Keratinocyte (primary cell): ENCODE results near the gene SLX4IP. TPM values are rescaled to one million over a fixed set of nuclear protein-coding genes. Genes with fewer than 3 reads are reported as not detected.

Experiments used
- DNase-seq: peaks from one replicate; pipeline ENCODE4 v3.0.0-alpha.2; 2011; ENCODE audit warnings: low read depth, missing footprints, low spot score
- FAIRE-seq: peaks from 2 replicates; lab custom pipeline; 2011; peaks lifted over from hg19 to GRCh38; lab: Jason Lieb, UNC
- H2AFZ ChIP-seq: 2 replicates; pipeline ENCODE4 v1.6.0; 2012; ENCODE audit warnings: low read length, control low read depth, inconsistent platforms; ENCODE audit not compliant: control insufficient read depth
- H3K27ac ChIP-seq: 2 replicates; pipeline ENCODE4 v1.5.1; 2011; ENCODE audit warnings: low read length; ENCODE audit not compliant: control insufficient read depth, insufficient read depth
- H3K27me3 ChIP-seq: 3 replicates; pipeline ENCODE4 v1.6.0; 2011; ENCODE audit warnings: low read length; ENCODE audit not compliant: control insufficient read depth, insufficient read depth; ENCODE audit errors: extremely low read depth
- H3K36me3 ChIP-seq, 2 experiments: 2 replicates in 1 of 2; 3 replicates in 1 of 2; pipeline ENCODE4 v1.5.1; 2011; ENCODE audit warnings: low read length in 2 of 2, mild to moderate bottlenecking in 1 of 2; ENCODE audit not compliant: control insufficient read depth in 2 of 2, insufficient read depth in 2 of 2; ENCODE audit errors: extremely low read depth in 1 of 2
- H3K4me1 ChIP-seq: 3 replicates; pipeline ENCODE4 v1.5.1; 2011; ENCODE audit warnings: low read length; ENCODE audit not compliant: control insufficient read depth, insufficient read depth; ENCODE audit errors: extremely low read depth
- H3K4me2 ChIP-seq: 3 replicates; pipeline ENCODE4 v1.6.0; 2011; ENCODE audit warnings: low read depth, low read length; ENCODE audit not compliant: control insufficient read depth, insufficient read depth; ENCODE audit errors: extremely low read depth
- H3K4me3 ChIP-seq, 3 experiments: fragments of 200-600 bp in 1 of 3; sonication (generic) in 1 of 3; 2 replicates in 2 of 3; 3 replicates in 1 of 3; pipeline ENCODE4 v1.5.1; 2011 to 2016; ENCODE audit warnings: low read length in 3 of 3, mild to moderate bottlenecking in 3 of 3, control low read depth in 2 of 3, inconsistent platforms in 1 of 3, low read depth in 1 of 3, mixed read lengths in 1 of 3, mixed run types in 1 of 3, moderate library complexity in 1 of 3; ENCODE audit not compliant: control insufficient read depth in 2 of 3, insufficient read depth in 2 of 3; ENCODE audit errors: extremely low read depth in 1 of 3
- H3K79me2 ChIP-seq: 2 replicates; pipeline ENCODE4 v1.6.0; 2012; ENCODE audit warnings: low read length; ENCODE audit not compliant: control insufficient read depth, insufficient read depth
- H3K9ac ChIP-seq: 3 replicates; pipeline ENCODE4 v1.6.0; 2011; ENCODE audit warnings: low read length; ENCODE audit not compliant: control insufficient read depth, insufficient read depth; ENCODE audit errors: extremely low read depth
- H3K9me1 ChIP-seq: 3 replicates; pipeline ENCODE4 v1.6.0; 2011; ENCODE audit warnings: low read length; ENCODE audit not compliant: control insufficient read depth, insufficient read depth; ENCODE audit errors: extremely low read depth
- H3K9me3 ChIP-seq: 2 replicates; pipeline ENCODE4 v1.5.1; 2012; ENCODE audit warnings: low read depth, low read length; ENCODE audit not compliant: control insufficient read depth
- H4K20me1 ChIP-seq: 3 replicates; pipeline ENCODE4 v1.6.0; 2011; ENCODE audit warnings: low read length; ENCODE audit not compliant: control insufficient read depth, insufficient read depth; ENCODE audit errors: extremely low read depth
- EZH2 ChIP-seq: IDR thresholded peaks from one replicate; pipeline ENCODE4 v1.6.1; 2012; ENCODE audit warnings: inconsistent platforms, mild to moderate bottlenecking, low read length, moderate library complexity
- dilution Hi-C: fragments of 300-500 bp; cut with MboI; formaldehyde crosslinking; loops from one replicate; pipeline ENCODE4 v1.7.0; 2020; ENCODE audit warnings: low sequenced_read_pairs; ENCODE audit not compliant: extremely low pct_ligation_motif_present
- polyA plus RNA-seq, 5 experiments: library from polyadenylated mRNA; depleted of rRNA in 3 of 5; stranded (reverse) in 3 of 5; stranded (forward) in 1 of 5; unstranded in 1 of 5; fragments of >200 nt; gene quantifications; 1 replicate in 1 of 5; 2 replicates in 3 of 5; 3 replicates in 1 of 5; pipeline versions ENCODE4 v1.2.1 to v1.2.3, GENCODE V29; 2011 to 2012; ENCODE audit warnings: missing spikeins in 2 of 5, low read depth in 1 of 5, low replicate concordance in 1 of 5
- TF ChIP-seq, protein P1 (sequence below), 3 experiments: IDR thresholded peaks in 1 of 3; conservative IDR thresholded peaks in 1 of 3; optimal IDR thresholded peaks in 1 of 3; 2 replicates in 2 of 3; 3 replicates in 1 of 3; pipeline versions ENCODE3 to v1.5.1; 2011; ENCODE audit warnings: low read length in 3 of 3, mild to moderate bottlenecking in 3 of 3, moderate library complexity in 2 of 3, control low read depth in 1 of 3, inconsistent platforms in 1 of 3; ENCODE audit not compliant: insufficient read depth in 2 of 3; ENCODE audit errors: extremely low read depth in 1 of 3

The SLX4IP gene
- polyA plus RNA-seq, 1 donor (not counting 4 experiments of a cell fraction or from before 2014, with no cell fraction given), result 3.0 TPM

DNA sequence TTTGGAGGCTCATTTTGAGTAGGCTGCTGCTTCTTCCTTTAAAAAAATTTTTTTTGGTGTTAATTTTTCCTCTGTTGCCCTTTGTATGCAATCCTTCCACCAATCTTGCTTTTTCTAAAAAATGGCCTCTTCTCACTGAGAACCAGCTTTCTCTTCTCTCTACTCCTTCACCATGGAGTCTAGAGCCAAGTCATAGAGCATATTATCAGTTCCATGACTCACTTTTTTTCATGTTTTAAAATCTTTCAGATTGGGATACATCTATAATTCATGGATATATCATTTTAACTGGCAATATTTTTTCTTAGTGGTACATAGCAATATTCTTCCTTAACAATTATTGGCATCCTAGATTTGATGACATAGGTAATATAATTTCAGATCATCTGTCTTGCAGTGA is 62.7 kb downstream of the SLX4IP start:
- Histone ChIP-seq H3K9me1 (no peaks in the 10 kb centered on the region), H3K4me2 (no peak overlapping the region), H2AFZ (no peak overlapping the region), H3K4me3 (no peak overlapping the region), H3K27me3 (no peaks in the 10 kb centered on the region), H3K27ac (no peak overlapping the region), H3K79me2 (peaks cover 7% of the 10 kb centered on the region), H3K9me3 (no peaks in the 10 kb centered on the region), H3K36me3 (no peaks in the 10 kb centered on the region), H3K9ac (no peak overlapping the region), H3K4me1 (peaks cover 21% of the 10 kb centered on the region), H4K20me1 (no peaks in the 10 kb centered on the region)
- dilution Hi-C loops, result no loop called here
- TF ChIP-seq, protein P1, sequence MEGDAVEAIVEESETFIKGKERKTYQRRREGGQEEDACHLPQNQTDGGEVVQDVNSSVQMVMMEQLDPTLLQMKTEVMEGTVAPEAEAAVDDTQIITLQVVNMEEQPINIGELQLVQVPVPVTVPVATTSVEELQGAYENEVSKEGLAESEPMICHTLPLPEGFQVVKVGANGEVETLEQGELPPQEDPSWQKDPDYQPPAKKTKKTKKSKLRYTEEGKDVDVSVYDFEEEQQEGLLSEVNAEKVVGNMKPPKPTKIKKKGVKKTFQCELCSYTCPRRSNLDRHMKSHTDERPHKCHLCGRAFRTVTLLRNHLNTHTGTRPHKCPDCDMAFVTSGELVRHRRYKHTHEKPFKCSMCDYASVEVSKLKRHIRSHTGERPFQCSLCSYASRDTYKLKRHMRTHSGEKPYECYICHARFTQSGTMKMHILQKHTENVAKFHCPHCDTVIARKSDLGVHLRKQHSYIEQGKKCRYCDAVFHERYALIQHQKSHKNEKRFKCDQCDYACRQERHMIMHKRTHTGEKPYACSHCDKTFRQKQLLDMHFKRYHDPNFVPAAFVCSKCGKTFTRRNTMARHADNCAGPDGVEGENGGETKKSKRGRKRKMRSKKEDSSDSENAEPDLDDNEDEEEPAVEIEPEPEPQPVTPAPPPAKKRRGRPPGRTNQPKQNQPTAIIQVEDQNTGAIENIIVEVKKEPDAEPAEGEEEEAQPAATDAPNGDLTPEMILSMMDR (optimal IDR thresholded peaks at IDR 0.05 in 1 of 3, IDR thresholded peaks at IDR 0.05 in 1 of 3, conservative IDR thresholded peaks at IDR 0.05 in 1 of 3; ENCODE audit: extremely low read depth in 1 of 3, insufficient read depth in 2 of 3, low read length in 3 of 3), result no peak
- no peak for TF ChIP-seq EZH2
- FAIRE-seq, result no peak
- no peak for DNase-seq

DNA sequence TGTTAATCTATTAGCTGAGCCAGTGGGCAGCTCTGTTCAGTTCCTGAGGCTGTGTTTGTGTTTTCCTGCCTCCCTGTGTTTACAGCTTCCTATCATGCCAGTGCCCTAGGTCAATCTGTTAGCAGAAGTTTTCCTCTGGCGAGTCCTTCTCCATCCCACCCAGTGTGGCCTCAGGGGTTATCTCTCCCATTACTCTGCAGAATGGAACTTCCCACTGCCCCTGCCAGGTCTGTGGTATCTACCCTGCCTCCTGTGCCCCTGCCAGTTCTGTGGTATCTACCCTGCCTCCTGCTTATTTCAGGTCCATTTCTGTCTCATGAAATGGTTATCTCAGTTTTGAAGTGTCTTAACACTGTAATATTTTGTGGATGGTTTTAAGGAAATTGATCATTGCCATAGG is 63.1 kb downstream of the SLX4IP start:
- DNase-seq (no peak), FAIRE-seq (no peak)
- H3K9me1 ChIP-seq, result no peaks in the 10 kb centered on the region
- no peaks in the 10 kb centered on the region for H3K36me3 ChIP-seq
- peaks cover 5% of the 10 kb centered on the region for H3K79me2 ChIP-seq
- no peaks in the 10 kb centered on the region for H3K9me3 ChIP-seq
- no peak overlapping the region for H3K4me2 ChIP-seq
- H3K27ac ChIP-seq, result no peak overlapping the region
- H3K9ac ChIP-seq, result no peak overlapping the region
- H3K4me3 ChIP-seq, result no peak overlapping the region
- no peak overlapping the region for H2AFZ ChIP-seq
- no peaks in the 10 kb centered on the region for H4K20me1 ChIP-seq
- dilution Hi-C loops, result no loop called here
- no peak for TF ChIP-seq EZH2
- TF ChIP-seq, protein P1 (optimal IDR thresholded peaks at IDR 0.05 in 1 of 3, IDR thresholded peaks at IDR 0.05 in 1 of 3, conservative IDR thresholded peaks at IDR 0.05 in 1 of 3; ENCODE audit: extremely low read depth in 1 of 3, insufficient read depth in 2 of 3, low read length in 3 of 3), result no peak
- H3K4me1 ChIP-seq, result peaks cover 21% of the 10 kb centered on the region
- H3K27me3 ChIP-seq, result no peaks in the 10 kb centered on the region
